ENCODE results near the gene IQCF2. TPM values are rescaled to one million over a fixed set of nuclear protein-coding genes. Genes with fewer than 3 reads are reported as not detected.

IQCF2 gene
- total RNA-seq, 2 donors from 2014 or later, result not detected

DNA sequence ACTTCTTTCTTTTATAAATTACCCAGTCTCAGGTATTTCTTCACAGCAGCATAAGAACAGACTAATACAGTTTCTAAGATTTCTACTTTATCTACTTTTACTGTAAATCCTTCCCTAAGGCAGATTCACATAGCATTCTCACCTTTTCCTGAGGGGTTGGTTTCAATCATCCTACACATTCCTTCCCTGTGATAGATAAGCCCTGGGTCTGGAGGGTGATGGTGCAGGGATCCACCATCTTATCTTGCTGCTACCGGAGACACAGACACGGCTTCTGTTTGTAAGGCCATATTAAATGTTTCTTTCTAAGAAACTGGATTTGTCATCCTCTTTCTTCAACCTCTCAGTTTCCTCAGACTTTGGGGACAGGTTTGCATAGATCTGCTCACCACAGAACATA, 7.9 kb downstream of the IQCF2 start:
- Histone ChIP-seq H3K4me1 (no peaks in the 10 kb centered on the region), H3K4me3 (no peak overlapping the region), H3K36me3 (no peaks in the 10 kb centered on the region), H3K9ac (ENCODE audit: low read depth in 2 of 2, low read length in 2 of 2) (no peak overlapping the region), H3K27ac (no peak overlapping the region), H3K27me3 (no peaks in the 10 kb centered on the region), H3K9me3 (no peaks in the 10 kb centered on the region)
- intact Hi-C loops (cut with DNase I), result no loop called here
- TF ChIP-seq, protein P1, sequence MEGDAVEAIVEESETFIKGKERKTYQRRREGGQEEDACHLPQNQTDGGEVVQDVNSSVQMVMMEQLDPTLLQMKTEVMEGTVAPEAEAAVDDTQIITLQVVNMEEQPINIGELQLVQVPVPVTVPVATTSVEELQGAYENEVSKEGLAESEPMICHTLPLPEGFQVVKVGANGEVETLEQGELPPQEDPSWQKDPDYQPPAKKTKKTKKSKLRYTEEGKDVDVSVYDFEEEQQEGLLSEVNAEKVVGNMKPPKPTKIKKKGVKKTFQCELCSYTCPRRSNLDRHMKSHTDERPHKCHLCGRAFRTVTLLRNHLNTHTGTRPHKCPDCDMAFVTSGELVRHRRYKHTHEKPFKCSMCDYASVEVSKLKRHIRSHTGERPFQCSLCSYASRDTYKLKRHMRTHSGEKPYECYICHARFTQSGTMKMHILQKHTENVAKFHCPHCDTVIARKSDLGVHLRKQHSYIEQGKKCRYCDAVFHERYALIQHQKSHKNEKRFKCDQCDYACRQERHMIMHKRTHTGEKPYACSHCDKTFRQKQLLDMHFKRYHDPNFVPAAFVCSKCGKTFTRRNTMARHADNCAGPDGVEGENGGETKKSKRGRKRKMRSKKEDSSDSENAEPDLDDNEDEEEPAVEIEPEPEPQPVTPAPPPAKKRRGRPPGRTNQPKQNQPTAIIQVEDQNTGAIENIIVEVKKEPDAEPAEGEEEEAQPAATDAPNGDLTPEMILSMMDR (IDR thresholded peaks at IDR 0.05), result no peak
- DNase-seq, result no peak

DNA sequence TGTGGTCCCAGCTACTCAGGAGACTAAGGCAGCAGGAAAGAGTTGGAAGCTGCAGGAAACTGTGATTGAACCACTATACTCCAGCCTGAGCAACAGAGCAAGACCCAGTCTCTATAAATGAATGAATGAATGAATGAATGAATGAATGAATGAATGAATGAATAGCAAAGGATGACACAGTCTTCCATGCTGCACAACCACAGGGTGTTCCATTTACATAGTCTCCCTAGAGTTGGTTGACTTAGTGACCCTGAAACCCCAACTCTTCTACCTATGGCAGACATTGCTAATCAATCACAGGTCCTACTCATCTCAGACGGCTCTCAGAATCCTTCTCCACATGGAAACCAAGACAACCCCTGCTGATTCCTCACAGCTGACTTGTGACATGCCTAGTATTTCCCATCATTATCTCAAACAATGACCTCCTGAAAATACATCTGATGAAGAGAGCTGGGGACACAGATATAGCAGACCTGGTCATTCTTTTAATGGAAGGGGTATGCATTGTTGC, 11.9 kb downstream of the IQCF2 start:
- intact Hi-C loops (cut with DNase I), result no loop called here
- Histone ChIP-seq H3K9ac (ENCODE audit: low read depth in 2 of 2, low read length in 2 of 2) (no peak overlapping the region), H3K4me1 (no peaks in the 10 kb centered on the region), H3K27me3 (no peaks in the 10 kb centered on the region), H3K36me3 (no peaks in the 10 kb centered on the region), H3K4me3 (no peak overlapping the region), H3K27ac (no peak overlapping the region), H3K9me3 (no peaks in the 10 kb centered on the region)
- DNase-seq, result no peak
- TF ChIP-seq, protein P1 (IDR thresholded peaks at IDR 0.05), result no peak

DNA sequence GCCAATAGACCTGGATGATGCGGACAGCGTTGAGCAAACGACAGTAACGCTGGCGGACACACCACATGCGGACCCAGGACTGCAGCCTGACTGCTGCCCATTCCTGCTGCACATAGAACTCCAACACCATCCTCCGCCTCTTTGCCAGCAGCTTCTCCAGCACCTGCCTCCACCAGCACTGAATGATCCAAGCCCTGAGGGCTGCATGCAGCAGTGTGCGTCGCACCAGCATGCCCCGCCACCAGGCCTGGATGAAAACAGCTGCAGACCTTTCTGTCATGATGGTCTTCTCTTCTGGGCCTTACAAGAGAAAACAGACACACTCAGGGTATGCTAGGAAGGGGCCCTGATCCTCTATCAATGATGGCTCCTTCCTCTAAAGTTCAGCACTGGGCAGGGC, 12.5 kb downstream of the IQCF2 start:
- DNase-seq, result no peak
- Histone ChIP-seq H3K9ac (ENCODE audit: low read depth in 2 of 2, low read length in 2 of 2) (no peak overlapping the region), H3K27me3 (no peaks in the 10 kb centered on the region), H3K9me3 (no peaks in the 10 kb centered on the region), H3K4me3 (no peak overlapping the region), H3K36me3 (no peaks in the 10 kb centered on the region), H3K27ac (no peak overlapping the region), H3K4me1 (no peaks in the 10 kb centered on the region)
- TF ChIP-seq, protein P1 (IDR thresholded peaks at IDR 0.05), result no peak
- intact Hi-C loops (cut with DNase I), result no loop called here

DNA sequence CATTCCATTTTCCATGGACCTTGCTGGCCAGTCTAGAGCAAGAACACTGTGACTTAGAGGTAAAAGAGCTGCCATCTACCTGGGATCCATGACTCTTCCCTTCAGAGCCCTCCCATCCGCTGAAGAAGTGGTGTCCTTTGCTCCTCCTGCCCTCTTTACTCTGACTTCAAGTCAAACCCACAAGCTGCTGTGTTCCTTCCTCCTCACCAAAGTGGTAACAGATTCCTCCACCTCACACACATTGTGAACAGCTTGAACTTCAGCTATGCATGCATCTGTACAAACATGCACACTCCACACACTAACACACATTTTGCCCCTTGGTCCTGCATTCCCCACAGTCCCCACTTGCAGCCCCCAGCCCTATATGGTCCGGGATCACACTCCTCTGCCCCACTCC, 13.0 kb downstream of the IQCF2 start:
- H3K27me3 ChIP-seq, result no peaks in the 10 kb centered on the region
- H3K9me3 ChIP-seq, result no peaks in the 10 kb centered on the region
- H3K27ac ChIP-seq, result no peak overlapping the region
- H3K9ac ChIP-seq (ENCODE audit: low read depth in 2 of 2, low read length in 2 of 2), result no peak overlapping the region
- DNase-seq, result no peak
- no peaks in the 10 kb centered on the region for H3K36me3 ChIP-seq
- H3K4me3 ChIP-seq, result no peak overlapping the region
- TF ChIP-seq, protein P1 (IDR thresholded peaks at IDR 0.05), result no peak
- intact Hi-C loops (cut with DNase I), result no loop called here
- H3K4me1 ChIP-seq, result no peaks in the 10 kb centered on the region

DNA sequence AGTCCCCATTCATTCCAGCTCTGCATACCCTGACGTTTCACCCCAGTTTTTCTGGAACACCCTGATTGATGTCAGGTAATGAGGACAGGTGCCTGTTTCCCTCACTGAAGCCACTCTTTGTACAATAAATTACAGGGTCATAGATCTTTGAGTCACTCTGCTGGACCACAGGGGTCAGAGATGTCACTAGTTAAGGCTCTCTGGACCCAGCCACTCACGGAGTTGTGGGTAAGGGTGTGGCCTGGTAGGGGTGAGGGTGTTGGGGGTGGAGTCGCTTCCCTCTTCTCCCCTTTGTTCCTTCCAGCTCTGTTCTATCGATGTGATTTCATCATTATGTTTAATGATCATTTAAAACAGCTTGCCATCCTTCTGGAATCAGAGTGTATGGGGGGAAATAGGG, 13.5 kb downstream of the IQCF2 start:
- DNase-seq, result no peak
- TF ChIP-seq, protein P1 (IDR thresholded peaks at IDR 0.05), result no peak
- Histone ChIP-seq H3K4me3 (no peak overlapping the region), H3K27ac (no peak overlapping the region), H3K9me3 (no peaks in the 10 kb centered on the region), H3K4me1 (no peaks in the 10 kb centered on the region), H3K27me3 (no peaks in the 10 kb centered on the region), H3K36me3 (no peaks in the 10 kb centered on the region), H3K9ac (ENCODE audit: low read depth in 2 of 2, low read length in 2 of 2) (no peak overlapping the region)
- intact Hi-C loops (cut with DNase I), result no loop called here

Measured in colonic mucosa (tissue), 4 donors.